GM03348 (cell line): ENCODE results near the gene PDIA5.

Experiments
- DNase-seq: peaks from one replicate; pipeline ENCODE4 v3.0.0; 2012; ENCODE audit warnings: low spot score

Gene PDIA5

DNA sequence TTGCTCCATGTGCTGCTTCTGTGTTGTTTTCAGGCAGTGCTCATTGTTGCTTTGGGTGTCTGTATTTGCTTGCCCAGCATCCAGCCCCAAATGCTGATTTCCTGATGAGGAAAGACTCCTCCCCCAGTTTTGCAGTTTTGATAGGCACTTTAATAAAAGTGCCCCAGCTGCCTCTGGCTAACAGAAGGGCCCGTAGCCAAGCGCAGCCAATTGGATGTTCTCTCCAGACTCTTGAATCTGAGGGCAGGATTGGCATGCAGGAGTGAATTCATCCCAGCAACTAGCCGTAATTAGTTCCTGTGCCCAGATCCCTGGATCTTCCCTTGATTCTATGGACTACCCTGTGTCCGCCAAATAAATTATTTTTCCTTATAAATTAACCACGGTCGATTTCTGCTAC is 24.4 kb upstream of the PDIA5 start:
- DNase-seq: no peak

GRCh38 chr3:123044981-123045763 is 21.7 kb upstream of the PDIA5 start:
- no peak for DNase-seq

DNA sequence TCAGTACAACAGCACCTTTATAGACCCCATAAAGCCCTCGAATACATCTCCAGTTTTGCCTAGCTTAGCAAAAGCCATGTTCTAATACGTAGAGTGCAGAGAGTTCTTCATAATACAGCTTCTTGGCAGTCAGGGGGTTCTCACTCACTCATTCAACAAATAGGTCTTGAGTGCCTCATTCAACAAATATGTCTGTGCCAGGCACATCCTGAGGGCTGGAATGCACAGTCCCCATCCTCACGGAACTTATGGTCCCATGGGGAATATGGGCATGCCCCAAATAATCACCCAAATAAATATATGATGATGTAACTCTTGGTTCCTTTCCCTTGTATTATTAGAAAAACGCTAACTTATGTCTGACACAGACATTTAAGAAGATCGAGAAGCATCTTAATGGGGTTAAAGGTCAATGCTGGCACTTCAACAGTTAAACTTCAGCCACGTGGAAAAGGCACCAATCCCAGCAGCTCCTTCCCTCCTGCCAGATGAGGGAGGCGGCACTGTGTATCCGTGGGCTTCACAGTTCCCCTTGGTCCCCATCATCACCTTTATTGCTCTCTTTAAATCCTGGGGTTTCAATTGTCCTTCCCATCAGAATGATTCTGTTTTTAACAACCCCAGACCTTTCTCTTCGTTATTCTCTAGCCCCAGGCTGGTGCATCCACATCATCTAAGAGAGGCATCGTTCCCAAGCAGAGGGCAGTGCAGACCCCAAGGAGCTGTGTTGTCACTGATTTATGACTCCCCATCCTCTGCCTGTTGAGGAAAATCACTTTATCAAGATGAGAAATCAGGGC is 20.4 kb upstream of the PDIA5 start:
- DNase-seq: peak; percentile 30

- DNase-seq: no peak
Measured at GRCh38 chr3:123047062-123047319, 19.8 kb upstream of the PDIA5 start.

- DNase-seq: no peak
Measured at GRCh38 chr3:123048480-123049237, 18.2 kb upstream of the PDIA5 start.

DNA sequence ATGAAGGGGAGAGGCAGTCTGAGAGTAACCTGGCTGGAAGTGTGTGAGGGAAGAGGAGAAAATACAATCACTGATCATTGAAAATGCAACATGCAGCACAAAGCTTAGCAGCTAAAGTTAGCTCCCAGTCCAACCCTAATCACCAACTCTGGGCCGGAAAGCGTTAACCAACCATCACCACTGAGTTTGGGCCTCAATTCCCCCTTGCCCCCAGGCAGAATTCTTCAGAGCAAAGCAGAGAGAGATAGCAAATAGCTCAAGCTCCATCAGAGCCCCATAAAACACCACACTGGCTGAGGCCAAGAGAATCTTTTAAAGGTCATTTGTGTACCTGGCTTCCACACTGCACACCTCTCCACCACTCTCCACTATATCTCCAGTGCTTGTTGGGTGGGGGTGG is 16.2 kb upstream of the PDIA5 start:
- no peak for DNase-seq

DNA sequence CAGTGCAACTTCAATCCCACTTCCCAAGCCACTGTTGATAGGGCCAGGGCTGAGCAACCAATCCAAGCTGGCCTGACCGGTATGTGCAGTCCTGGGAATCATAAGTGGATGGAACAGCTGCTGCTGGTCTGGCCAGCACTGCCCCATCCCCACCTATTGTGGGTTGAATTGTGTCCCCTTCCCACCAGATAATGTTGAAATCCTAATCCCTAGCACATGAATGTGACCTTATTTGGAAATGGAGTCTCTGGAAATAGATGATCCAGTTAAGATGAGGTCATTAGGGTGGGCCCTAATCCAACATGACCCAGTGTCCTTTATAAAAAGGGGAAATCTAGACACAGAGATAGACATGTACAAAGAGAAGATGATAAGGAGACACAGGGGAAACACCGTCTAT is 13.7 kb upstream of the PDIA5 start:
- no peak for DNase-seq

GRCh38 chr3:123054109-123054778 is 12.6 kb upstream of the PDIA5 start:
- no peak for DNase-seq

DNA sequence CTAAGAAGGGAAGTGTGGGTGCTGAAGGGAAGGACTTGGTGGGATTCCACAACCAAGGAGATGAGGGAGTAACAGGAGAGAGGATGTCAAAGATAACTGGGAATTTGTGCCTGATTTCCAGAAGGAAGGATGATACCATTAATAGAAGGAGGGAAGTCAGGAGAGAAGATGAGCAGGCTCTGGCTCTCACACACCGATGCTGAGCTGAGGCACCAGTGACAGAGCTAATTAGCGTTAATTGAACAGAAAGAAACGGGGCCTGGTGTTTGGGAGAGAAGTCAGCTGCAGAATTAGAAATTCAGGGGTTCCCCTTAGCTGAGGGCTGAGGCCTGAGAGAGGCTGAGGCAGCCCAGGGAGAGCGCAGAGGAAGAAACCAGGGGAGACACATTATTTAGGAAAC is 11.9 kb upstream of the PDIA5 start:
- DNase-seq: no peak

- no peak for DNase-seq
Measured at GRCh38 chr3:123055352-123055751, 11.5 kb upstream of the PDIA5 start.

GRCh38 chr3:123058505-123058904 is 8.3 kb upstream of the PDIA5 start:
- DNase-seq: no peak

DNA sequence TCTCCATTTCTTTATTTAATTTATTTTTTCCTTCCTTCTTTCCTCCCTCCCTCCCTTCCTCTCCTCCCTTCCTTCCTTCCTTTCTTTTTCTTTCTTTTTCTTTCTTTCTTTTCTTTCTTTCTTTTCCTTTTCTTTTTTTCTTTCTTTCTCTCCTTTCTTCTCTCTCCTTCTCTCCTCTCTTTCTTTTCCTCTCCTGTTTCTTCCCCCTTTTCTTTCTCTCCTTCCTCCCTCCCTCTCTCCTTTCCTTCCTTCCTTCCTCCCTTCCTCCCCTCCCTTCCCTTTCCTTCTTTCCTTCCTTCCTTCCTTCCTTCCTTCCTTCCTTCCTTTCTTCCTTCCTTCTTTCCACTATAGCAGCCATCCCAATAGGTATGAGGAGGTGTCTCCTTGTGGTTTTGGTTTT is 6.8 kb upstream of the PDIA5 start:
- DNase-seq: no peak

- no peak for DNase-seq
Measured at GRCh38 chr3:123061856-123062255, 5.0 kb upstream of the PDIA5 start.

- no peak for DNase-seq
Measured at GRCh38 chr3:123063034-123063433, 3.8 kb upstream of the PDIA5 start.

DNA sequence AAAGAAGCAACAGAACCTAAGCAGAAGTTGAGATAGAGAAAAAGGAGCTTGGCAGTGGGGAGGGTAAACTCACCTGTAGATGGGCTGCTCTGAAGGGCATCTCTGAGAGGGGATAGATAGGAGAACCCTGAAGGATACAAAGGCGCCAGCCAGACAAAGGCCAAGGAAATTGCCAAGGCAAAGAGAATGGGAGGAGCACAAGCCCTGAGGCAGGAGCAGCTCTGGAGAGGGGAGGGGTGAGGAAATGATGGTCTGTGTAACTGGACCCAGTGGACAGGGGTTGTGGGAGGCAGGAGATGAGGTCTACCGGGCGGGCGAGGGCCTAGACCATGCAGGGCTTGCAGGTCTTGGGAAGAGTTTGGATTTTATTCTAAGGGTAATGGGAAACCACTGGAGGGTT is 2.3 kb upstream of the PDIA5 start:
- DNase-seq: no peak

GRCh38 chr3:123064914-123065313 is 1.9 kb upstream of the PDIA5 start:
- DNase-seq: no peak

DNA sequence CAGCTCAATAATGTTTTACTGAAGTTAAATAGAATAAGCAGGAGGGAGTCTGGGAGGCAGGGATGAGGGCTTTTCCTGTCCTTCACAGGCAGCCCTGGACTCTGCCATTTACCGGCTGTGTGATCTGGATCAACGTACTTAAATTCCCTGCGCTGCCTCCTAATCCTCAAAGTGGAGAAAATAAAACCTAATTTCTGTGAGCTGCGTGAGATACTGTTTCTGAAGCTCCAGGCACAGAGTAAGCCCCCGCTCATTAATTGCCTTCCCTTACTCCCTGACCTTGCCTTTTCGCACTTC is 278 bp upstream of the PDIA5 start:
- no peak for DNase-seq

- DNase-seq: peak; percentile 61
Measured at GRCh38 chr3:123067689-123068600, 1.1 kb downstream of the PDIA5 start.

- no peak for DNase-seq
Measured at GRCh38 chr3:123068601-123069381, 2.0 kb downstream of the PDIA5 start.

GRCh38 chr3:123070510-123070909 is 3.7 kb downstream of the PDIA5 start:
- no peak for DNase-seq

DNA sequence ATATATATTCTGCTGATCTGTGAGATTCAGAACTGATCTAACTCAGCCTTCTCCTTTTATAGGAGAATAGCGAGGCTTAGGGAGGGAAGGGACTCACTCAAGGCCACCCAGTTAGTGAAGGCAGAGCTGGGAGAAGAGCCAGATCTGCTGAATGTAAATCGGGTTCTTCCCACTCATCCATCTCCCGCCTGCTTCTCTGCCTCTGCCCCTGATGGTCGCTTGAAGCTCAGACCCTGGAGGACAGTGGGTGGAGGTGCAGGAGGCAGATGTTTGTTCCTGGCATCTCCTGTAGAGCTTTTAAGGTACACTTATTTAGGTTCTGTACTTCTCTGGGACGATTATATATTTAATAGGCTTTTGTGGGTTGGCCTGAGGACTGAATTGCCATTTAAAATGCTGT is 4.3 kb downstream of the PDIA5 start:
- no peak for DNase-seq
